Activated CD4-positive, alpha-beta T cell treated with anti-CD3 and anti-CD28 coated beads, Interleukin-10, Interleukin-2, amounts not matched to agents 100 ng/mL and 50 ng/mL, durations not matched to agents 16 hours and 8 hours (primary cell): ENCODE data around the gene PGAP3.
"Not testable (repeated sequence)": the region's sequence is repeated elsewhere in the genome, so short reads cannot be mapped to it uniquely, and the experiment has no call there.

ENCODE experiments used
- DNase-seq: peaks from one replicate; pipeline ENCODE4 v3.0.0-alpha.2; 2020

PGAP3 gene

GRCh38 chr17:39715375-39716072, 27.7 kb upstream of the PGAP3 start:
- DNase-seq = no peak

DNA sequence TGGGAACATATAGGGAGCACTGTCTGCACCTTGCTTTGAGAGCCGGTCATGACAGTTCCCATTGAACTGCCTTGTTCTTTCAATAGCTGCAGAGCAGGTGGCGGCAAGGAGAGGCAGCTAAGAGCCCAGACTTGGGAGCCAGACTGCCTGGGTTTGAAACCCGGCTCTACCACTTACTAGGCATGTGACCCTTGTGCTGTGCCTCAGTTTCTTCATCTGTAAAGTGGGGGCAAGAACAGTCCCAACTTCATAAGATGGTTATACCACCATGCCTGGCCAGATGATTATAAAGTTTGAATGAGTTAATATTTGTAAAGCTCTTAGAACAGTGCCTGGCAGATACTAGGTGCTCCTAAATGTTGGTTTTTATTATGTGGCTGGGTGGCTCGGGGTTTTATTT, 26.4 kb upstream of the PGAP3 start:
- no peak for DNase-seq

DNA sequence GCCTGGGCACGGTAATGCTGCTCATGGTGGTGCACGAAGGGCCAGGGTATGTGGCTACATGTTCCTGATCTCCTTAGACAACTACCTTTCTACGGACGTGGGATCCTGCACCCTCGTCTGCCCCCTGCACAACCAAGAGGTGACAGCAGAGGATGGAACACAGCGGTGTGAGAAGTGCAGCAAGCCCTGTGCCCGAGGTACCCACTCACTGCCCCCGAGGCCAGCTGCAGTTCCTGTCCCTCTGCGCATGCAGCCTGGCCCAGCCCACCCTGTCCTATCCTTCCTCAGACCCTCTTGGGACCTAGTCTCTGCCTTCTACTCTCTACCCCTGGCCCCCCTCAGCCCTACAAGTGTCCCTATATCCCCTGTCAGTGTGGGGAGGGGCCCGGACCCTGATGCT, 24.0 kb upstream of the PGAP3 start:
- DNase-seq = no peak

- DNase-seq = not testable (repeated sequence)
Observed at GRCh38 chr17:39711071-39711470, 23.2 kb upstream of the PGAP3 start.

- DNase-seq = no peak
Observed at GRCh38 chr17:39709998-39710964, 22.4 kb upstream of the PGAP3 start.

DNA sequence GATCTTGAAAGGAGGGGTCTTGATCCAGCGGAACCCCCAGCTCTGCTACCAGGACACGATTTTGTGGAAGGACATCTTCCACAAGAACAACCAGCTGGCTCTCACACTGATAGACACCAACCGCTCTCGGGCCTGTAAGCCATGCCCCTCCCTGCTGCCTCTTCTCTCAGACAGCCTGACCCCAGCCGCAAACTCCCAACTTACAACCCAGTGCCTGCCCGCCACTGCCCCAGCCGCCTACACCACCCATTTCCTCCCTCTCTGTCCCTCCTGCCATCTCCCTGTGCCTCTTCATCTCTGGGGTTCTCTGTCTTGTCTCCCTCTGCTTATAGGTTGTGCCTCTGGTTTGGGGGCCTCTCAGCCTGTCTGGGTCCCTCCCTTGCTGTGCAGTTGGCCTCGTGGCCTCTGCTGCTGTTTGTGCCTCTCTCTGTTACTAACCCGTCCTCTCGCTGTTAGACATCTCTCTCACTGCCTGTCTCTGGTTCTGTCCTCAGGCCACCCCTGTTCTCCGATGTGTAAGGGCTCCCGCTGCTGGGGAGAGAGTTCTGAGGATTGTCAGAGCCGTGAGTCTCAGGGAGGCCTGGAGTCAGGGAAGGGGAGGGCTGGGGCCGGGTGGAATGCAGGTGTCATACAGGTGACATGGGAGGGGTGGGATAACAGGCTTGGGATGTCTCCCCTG, 21.6 kb upstream of the PGAP3 start:
- no peak for DNase-seq

GRCh38 chr17:39706921-39707337, 19.1 kb upstream of the PGAP3 start:
- DNase-seq = no peak

- no peak for DNase-seq
Observed at GRCh38 chr17:39706383-39706782, 18.5 kb upstream of the PGAP3 start.

GRCh38 chr17:39705786-39706348, 18.0 kb upstream of the PGAP3 start:
- DNase-seq = no peak

DNA sequence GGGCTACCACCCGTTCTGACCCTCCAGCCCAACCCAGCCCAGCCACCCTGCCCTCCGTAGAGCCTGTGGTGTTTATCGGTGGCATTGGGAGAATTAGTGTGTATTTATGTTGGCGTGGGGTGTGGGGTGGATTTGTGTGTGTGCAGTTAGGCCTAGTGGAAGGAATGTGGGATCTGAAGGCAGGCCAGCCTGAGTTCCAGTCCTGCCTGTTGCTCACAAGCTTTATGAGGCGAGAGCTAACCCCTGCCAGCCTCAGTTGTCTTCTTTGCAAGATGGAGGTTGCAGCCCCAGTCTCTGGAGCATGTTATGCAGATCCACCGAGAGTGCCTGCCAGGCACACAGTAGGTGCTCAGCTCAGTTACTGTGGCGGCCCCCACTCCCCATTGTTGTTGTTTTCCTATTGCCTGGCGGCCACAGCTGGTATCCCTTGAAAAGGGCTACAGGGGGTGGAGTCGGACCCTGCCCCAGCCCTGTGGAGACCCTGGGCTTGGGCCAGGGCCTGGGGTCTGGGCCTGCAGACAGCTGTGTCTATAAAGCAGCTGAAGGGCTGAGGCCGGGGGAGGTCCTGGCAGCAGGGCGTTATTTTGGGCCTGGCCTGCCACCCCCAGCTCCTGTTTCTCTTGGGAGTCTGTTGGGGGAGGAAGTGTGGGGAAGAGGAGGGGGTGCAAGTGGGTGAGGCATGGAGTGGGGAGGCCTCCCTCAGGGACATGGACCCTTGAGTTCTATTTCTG, 17.1 kb upstream of the PGAP3 start:
- DNase-seq = no peak

DNA sequence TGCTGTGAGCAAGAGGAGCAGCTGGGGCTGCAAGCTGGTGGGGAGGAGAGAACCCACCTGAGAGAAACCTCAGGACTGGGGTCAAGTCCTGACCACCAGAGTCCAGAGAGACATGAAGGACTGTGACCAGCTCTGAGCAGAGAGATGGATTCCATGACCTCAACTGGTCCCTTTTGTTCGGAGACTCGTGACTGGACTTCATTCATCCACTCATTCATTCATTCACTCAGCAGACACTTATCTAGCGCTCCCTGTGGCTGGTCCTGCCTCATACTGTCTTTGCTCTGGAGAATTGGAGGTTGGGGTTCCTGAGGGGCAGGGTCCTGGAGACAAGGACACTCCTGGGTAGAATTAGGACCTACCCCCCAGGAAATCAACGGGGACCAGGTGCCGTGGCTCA, 16.1 kb upstream of the PGAP3 start:
- no peak for DNase-seq

DNA sequence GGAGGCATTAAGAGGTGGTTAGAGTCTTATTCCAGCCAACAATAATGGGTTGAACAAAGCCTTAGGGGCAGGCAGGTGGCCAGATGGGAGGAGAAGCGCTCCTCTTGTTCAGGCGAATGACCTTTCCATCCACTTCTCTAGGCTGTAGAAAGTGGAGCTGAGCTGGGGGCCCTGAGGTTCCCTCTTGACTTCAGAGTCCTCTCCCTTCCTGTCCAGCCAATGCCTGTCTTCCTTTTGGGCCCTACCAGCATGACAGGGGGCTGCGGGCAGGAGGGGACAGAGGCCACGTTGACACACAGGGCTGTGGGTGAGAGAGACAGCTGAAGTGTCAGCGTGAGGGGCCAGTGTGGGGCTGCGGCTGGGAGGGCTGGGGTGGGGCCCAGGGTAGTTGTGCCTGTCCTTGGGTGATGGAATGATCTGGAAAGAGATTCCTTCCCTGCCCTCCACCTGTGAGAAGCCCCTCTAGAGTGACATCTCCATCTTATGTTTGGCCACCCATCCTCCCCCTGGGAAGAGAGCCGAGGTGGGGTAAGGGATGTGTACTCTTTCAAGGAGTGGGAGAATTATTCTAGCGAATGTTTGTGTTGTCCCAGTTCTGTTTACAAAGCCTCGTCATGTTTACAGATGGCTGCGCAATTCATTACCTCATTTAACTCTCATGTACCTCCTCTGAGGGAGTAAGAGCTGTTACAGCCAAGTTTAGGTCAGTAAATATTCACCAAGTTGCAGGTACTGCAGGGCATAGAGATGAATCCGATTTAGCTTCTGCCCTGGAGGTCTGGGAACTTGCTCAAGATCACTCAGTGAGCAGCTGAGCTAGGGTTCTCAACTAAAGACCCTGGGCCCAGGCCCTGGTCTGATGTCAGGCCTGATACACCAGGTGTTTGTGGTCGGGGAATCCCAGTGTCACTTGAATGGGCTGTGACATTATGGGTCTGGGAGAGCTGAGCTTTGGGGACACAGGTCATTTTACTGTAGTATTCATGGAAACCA, 15.3 kb upstream of the PGAP3 start:
- peak; percentile 19 for DNase-seq

GRCh38 chr17:39701784-39702422, 14.0 kb upstream of the PGAP3 start:
- DNase-seq = no peak

- no peak for DNase-seq
Observed at GRCh38 chr17:39701012-39701783, 13.3 kb upstream of the PGAP3 start.

GRCh38 chr17:39700148-39700987, 12.5 kb upstream of the PGAP3 start:
- no peak for DNase-seq

DNA sequence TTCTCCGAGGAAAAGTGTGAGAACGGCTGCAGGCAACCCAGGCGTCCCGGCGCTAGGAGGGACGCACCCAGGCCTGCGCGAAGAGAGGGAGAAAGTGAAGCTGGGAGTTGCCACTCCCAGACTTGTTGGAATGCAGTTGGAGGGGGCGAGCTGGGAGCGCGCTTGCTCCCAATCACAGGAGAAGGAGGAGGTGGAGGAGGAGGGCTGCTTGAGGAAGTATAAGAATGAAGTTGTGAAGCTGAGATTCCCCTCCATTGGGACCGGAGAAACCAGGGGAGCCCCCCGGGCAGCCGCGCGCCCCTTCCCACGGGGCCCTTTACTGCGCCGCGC, 11.9 kb upstream of the PGAP3 start, which contains the start of gene ERBB2:
TSS of gene ERBB2 (plus strand) at position 247 of the 330 bp plus-strand sequence. CDS start 175 bp downstream, outside the sequence.
- no peak for DNase-seq

- not testable (repeated sequence) for DNase-seq
Observed at GRCh38 chr17:39699157-39699817, 11.4 kb upstream of the PGAP3 start.

GRCh38 chr17:39697961-39698360, 10.1 kb upstream of the PGAP3 start:
- no peak for DNase-seq
